HepG2 (cell line): ENCODE results near the gene NR3C2. TPM values are rescaled to one million over a fixed set of nuclear protein-coding genes. Genes with fewer than 3 reads are reported as not detected.

Experiments
- ATAC-seq: fragments of 200-7000 bp; cut with Tn5 transposase; 3 replicates; pipeline ENCODE4 v1.9.1; 2020; ENCODE audit warnings: mild to moderate bottlenecking, moderate library complexity
- BruUV-seq: library from RNA; stranded (reverse); fragments of 400-500 nt; replicated peaks from 2 replicates; lab custom pipeline; 2021; lab: Mats Ljungman, UMichigan
- CTCF ChIA-PET: fragments of 300-600 bp; formaldehyde crosslinking; extraction: SDS; loops from one replicate; lab custom pipeline; 2021; ENCODE audit warnings: low total read pairs, inconsistent platforms, low intra/inter-chr PET ratio; lab: Yijun Ruan, JAX
- POLR2A ChIA-PET: fragments of 350-600 bp; sonication (Branson Sonifier 250); formaldehyde crosslinking; loops from one replicate; lab custom pipeline; 2020; ENCODE audit warnings: antibody characterized with exemption, inconsistent platforms; lab: Yijun Ruan, JAX
- DNase-seq: peaks from one replicate; pipeline ENCODE4 v3.0.0-alpha.2; 2015; ENCODE audit warnings: low spot score
- FAIRE-seq: peaks from 3 replicates; lab custom pipeline; 2011; peaks lifted over from hg19 to GRCh38; lab: Jason Lieb, UNC
- H2AFZ ChIP-seq: one replicate; pipeline ENCODE4 v1.6.1; 2011; ENCODE audit warnings: low read length, inconsistent platforms
- H3K27ac ChIP-seq: fragments of 300-600 bp; 3 replicates; pipeline ENCODE4 v1.8.0; 2011; ENCODE audit warnings: mixed run types, mild to moderate bottlenecking, mixed read lengths, low read length, inconsistent platforms; ENCODE audit not compliant: insufficient read depth; ENCODE audit errors: extremely low read length
- H3K27me3 ChIP-seq, 2 experiments: fragments of 200-600 bp in 1 of 2; 2 replicates in 1 of 2; 3 replicates in 1 of 2; pipeline versions ENCODE4 v1.6.0 to v1.8.0; 2011; ENCODE audit warnings: low read length in 2 of 2, mild to moderate bottlenecking in 2 of 2, moderate library complexity in 2 of 2, inconsistent platforms in 1 of 2; ENCODE audit not compliant: insufficient read depth in 2 of 2, control insufficient read depth in 1 of 2
- H3K36me3 ChIP-seq, 2 experiments: fragments of 200-600 bp in 1 of 2; replicated peaks in 1 of 2; 2 replicates in 1 of 2; 3 replicates in 1 of 2; pipeline versions ENCODE4 v1.5.1 to v1.8.0; 2011; ENCODE audit warnings: low read length in 2 of 2, inconsistent platforms in 1 of 2; ENCODE audit not compliant: insufficient read depth in 2 of 2, control insufficient read depth in 1 of 2
- H3K4me1 ChIP-seq: 2 replicates; pipeline ENCODE4 v1.5.1; 2012; ENCODE audit warnings: low read length, inconsistent platforms; ENCODE audit not compliant: insufficient read depth
- H3K4me2 ChIP-seq: 2 replicates; pipeline ENCODE4 v1.6.0; 2011; ENCODE audit warnings: low read depth, low read length, inconsistent platforms
- H3K4me3 ChIP-seq, 3 experiments: fragments of 200-600 bp in 1 of 3; sonication (generic), shearing (Covaris generic) in 1 of 3; replicated peaks in 1 of 3; 2 replicates each; pipeline ENCODE4 v1.5.1; 2011 to 2016; ENCODE audit warnings: low read length in 3 of 3, inconsistent platforms in 2 of 3, low read depth in 2 of 3, mild to moderate bottlenecking in 2 of 3, control low read depth in 1 of 3, mixed read lengths in 1 of 3; ENCODE audit not compliant: insufficient read depth in 1 of 3
- H3K79me2 ChIP-seq: one replicate; pipeline ENCODE4 v1.6.1; 2011; ENCODE audit warnings: low read length, inconsistent platforms; ENCODE audit not compliant: insufficient read depth
- H3K9ac ChIP-seq: 2 replicates; pipeline ENCODE4 v1.6.0; 2011; ENCODE audit warnings: mild to moderate bottlenecking, low read depth, low read length, inconsistent platforms; ENCODE audit not compliant: insufficient read depth
- H3K9me3 ChIP-seq: 2 replicates; pipeline ENCODE4 v1.5.1; 2012; ENCODE audit warnings: mild to moderate bottlenecking, low read length
- H4K20me1 ChIP-seq: 2 replicates; pipeline ENCODE4 v1.6.0; 2011; ENCODE audit warnings: inconsistent platforms, mild to moderate bottlenecking, low read length, moderate library complexity; ENCODE audit not compliant: insufficient read depth
- DR1 ChIP-seq: sonication (generic); formaldehyde crosslinking; IDR thresholded peaks from 2 replicates; pipeline ENCODE4 v1.8.0; 2021; ENCODE audit warnings: mild to moderate bottlenecking, missing genetic modification reagents, inconsistent platforms
- EEA1 ChIP-seq: sonication (generic); formaldehyde crosslinking; IDR thresholded peaks from 2 replicates; pipeline ENCODE4 v1.5.1; 2020; ENCODE audit warnings: mild to moderate bottlenecking, missing genetic modification reagents, borderline replicate concordance
- ONECUT2 ChIP-seq: sonication (generic); formaldehyde crosslinking; IDR thresholded peaks from 2 replicates; pipeline ENCODE4 v1.4.0; 2020; ENCODE audit warnings: missing genetic modification reagents
- TCF7L2 ChIP-seq: IDR thresholded peaks from 2 replicates; pipeline ENCODE4 v1.6.1; 2011; ENCODE audit warnings: mild to moderate bottlenecking, low read depth, low read length, moderate library complexity
- WGBS: methylation state at CpG from one replicate; pipeline ENCODE4 v1.1.6; 2017; ENCODE audit warnings: low lambda C conversion rate; 5-methylcytosine and 5-hydroxymethylcytosine counted together
- in situ Hi-C: cut with HindIII; loops from 2 replicates; pipeline ENCODE4 v1.10.0; 2017; ENCODE audit warnings: low pct_unique_long_range_greater_than_20kb; ENCODE audit not compliant: extremely low pct_ligation_motif_present
- intact Hi-C: fragments of 100-400 bp; cut with micrococcal nuclease; formaldehyde crosslinking; loops from one replicate; pipeline ENCODE4 v1.10.0; 2022; ENCODE audit not compliant: unreplicated experiment
- polyA plus RNA-seq, 8 experiments: library from polyadenylated mRNA; depleted of rRNA in 3 of 8; stranded (reverse) in 7 of 8; unstranded in 1 of 8; fragments of >200 nt; fragmentation: Illumina TruSeq in 4 of 8; extraction: Trizol in 4 of 8; gene quantifications; 2 replicates each; pipeline versions ENCODE4 v1.2.1 to v1.2.3, GENCODE V29; 2011 to 2016; ENCODE audit warnings: low read depth in 4 of 8, missing spikeins in 1 of 8, mixed read lengths in 1 of 8; ENCODE audit not compliant: insufficient read depth in 1 of 8
- total RNA-seq, 5 experiments: library from RNA; depleted of rRNA; stranded (reverse); fragments of >200 nt; fragmentation: Illumina TruSeq; extraction: Trizol; gene quantifications; 2 replicates each; pipeline ENCODE4 v1.2.3, GENCODE V29; 2016; ENCODE audit warnings: low read depth in 1 of 5
- TF ChIP-seq, protein P1 (sequence below), 2 experiments: IDR thresholded peaks; 2 replicates each; pipeline ENCODE4 v1.6.1; 2011 to 2012; ENCODE audit warnings: low read length in 2 of 2, borderline replicate concordance in 1 of 2, low read depth in 1 of 2, mild to moderate bottlenecking in 1 of 2, moderate library complexity in 1 of 2
- TF ChIP-seq, protein P2 (sequence below): sonication (generic); formaldehyde crosslinking; IDR thresholded peaks from 2 replicates; pipeline ENCODE4 v1.4.0; 2020; ENCODE audit warnings: mild to moderate bottlenecking, missing genetic modification reagents
- TF ChIP-seq, protein P3 (sequence below): sonication (generic); formaldehyde crosslinking; IDR thresholded peaks from 2 replicates; pipeline ENCODE4 v1.4.0; 2020; ENCODE audit warnings: missing genetic modification reagents
- TF ChIP-seq, protein P4 (sequence below): conservative IDR thresholded peaks from 2 replicates; pipeline ENCODE4 v1.6.1; 2018; ENCODE audit warnings: missing genetic modification reagents
- TF ChIP-seq, protein P5 (sequence below): sonication (generic); formaldehyde crosslinking; IDR thresholded peaks from 2 replicates; pipeline ENCODE4 v1.5.0; 2020; ENCODE audit warnings: mild to moderate bottlenecking, missing genetic modification reagents

The NR3C2 gene
- total and polyA plus RNA-seq, 2 of the 13 experiments (the other 11 are each of a cell fraction or from before 2014, with no cell fraction given) = 0.26 to 0.46 TPM

DNA sequence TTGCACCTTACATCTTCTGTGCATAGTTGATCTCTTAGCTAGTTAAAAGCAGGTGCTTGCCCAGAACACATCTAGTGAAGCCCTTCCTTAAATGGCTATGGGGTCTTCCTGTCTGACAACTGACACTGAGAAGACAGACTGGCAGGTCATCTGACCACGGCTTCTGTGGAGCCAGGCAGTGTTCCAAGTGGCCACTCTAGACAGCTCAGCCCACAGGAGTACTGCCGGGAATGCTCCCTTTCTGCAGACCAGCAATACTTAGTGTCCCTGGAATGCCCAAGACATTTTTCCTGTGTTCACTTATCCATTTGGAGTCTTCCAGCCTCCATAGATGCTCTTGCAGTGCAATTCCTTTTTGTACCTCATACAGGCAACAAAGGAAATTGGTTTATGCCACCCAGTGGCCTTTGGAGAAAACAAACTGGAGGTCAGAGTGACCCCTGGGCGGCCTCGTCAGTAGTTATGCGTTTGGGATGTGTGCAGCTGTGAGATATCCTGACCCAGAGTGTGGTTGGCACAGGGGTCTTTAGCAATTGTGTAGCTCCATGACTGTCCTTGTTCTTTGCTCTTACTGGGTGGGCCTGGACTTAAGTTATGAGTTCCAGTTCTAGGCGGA, 374.8 kb downstream of the NR3C2 start:
- H3K36me3 ChIP-seq = no peaks in the 10 kb centered on the region
- FAIRE-seq (no peak), DNase-seq (no peak), ATAC-seq (peak; percentile 54)
- H3K79me2 ChIP-seq = no peaks in the 10 kb centered on the region
- H4K20me1 ChIP-seq = no peaks in the 10 kb centered on the region
- H3K27ac ChIP-seq = no peak overlapping the region
- no peak overlapping the region for H3K4me3 ChIP-seq
- ChIA-PET CTCF (no interaction called here), POLR2A (no interaction called here)
- H3K9me3 ChIP-seq = no peaks in the 10 kb centered on the region
- in situ Hi-C loops = no loop called here
- H2AFZ ChIP-seq = no peak overlapping the region
- H3K4me2 ChIP-seq = no peak overlapping the region
- no TSS peak for BruUV-seq
- no peak overlapping the region for H3K9ac ChIP-seq
- H3K4me1 ChIP-seq = no peaks in the 10 kb centered on the region
- no peaks in the 10 kb centered on the region for H3K27me3 ChIP-seq
- WGBS = 58% methylated on average over 3 of the region's 6 CpGs
- intact Hi-C loops = no loop called here
- TF ChIP-seq EEA1 (CRISPR knock-in tag) = no peak
- TF ChIP-seq, protein P1, sequence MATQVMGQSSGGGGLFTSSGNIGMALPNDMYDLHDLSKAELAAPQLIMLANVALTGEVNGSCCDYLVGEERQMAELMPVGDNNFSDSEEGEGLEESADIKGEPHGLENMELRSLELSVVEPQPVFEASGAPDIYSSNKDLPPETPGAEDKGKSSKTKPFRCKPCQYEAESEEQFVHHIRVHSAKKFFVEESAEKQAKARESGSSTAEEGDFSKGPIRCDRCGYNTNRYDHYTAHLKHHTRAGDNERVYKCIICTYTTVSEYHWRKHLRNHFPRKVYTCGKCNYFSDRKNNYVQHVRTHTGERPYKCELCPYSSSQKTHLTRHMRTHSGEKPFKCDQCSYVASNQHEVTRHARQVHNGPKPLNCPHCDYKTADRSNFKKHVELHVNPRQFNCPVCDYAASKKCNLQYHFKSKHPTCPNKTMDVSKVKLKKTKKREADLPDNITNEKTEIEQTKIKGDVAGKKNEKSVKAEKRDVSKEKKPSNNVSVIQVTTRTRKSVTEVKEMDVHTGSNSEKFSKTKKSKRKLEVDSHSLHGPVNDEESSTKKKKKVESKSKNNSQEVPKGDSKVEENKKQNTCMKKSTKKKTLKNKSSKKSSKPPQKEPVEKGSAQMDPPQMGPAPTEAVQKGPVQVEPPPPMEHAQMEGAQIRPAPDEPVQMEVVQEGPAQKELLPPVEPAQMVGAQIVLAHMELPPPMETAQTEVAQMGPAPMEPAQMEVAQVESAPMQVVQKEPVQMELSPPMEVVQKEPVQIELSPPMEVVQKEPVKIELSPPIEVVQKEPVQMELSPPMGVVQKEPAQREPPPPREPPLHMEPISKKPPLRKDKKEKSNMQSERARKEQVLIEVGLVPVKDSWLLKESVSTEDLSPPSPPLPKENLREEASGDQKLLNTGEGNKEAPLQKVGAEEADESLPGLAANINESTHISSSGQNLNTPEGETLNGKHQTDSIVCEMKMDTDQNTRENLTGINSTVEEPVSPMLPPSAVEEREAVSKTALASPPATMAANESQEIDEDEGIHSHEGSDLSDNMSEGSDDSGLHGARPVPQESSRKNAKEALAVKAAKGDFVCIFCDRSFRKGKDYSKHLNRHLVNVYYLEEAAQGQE (IDR thresholded peaks at IDR 0.05; ENCODE audit: borderline replicate concordance in 1 of 2, low read depth in 1 of 2, low read length in 2 of 2) = no peak
- TF ChIP-seq, protein P2, sequence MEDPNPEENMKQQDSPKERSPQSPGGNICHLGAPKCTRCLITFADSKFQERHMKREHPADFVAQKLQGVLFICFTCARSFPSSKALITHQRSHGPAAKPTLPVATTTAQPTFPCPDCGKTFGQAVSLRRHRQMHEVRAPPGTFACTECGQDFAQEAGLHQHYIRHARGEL = no peak
- TF ChIP-seq, protein P3, sequence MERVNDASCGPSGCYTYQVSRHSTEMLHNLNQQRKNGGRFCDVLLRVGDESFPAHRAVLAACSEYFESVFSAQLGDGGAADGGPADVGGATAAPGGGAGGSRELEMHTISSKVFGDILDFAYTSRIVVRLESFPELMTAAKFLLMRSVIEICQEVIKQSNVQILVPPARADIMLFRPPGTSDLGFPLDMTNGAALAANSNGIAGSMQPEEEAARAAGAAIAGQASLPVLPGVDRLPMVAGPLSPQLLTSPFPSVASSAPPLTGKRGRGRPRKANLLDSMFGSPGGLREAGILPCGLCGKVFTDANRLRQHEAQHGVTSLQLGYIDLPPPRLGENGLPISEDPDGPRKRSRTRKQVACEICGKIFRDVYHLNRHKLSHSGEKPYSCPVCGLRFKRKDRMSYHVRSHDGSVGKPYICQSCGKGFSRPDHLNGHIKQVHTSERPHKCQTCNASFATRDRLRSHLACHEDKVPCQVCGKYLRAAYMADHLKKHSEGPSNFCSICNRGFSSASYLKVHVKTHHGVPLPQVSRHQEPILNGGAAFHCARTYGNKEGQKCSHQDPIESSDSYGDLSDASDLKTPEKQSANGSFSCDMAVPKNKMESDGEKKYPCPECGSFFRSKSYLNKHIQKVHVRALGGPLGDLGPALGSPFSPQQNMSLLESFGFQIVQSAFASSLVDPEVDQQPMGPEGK (CRISPR knock-in tag) = no peak
- TF ChIP-seq ONECUT2 (CRISPR knock-in tag) = no peak
- TF ChIP-seq, protein P4, sequence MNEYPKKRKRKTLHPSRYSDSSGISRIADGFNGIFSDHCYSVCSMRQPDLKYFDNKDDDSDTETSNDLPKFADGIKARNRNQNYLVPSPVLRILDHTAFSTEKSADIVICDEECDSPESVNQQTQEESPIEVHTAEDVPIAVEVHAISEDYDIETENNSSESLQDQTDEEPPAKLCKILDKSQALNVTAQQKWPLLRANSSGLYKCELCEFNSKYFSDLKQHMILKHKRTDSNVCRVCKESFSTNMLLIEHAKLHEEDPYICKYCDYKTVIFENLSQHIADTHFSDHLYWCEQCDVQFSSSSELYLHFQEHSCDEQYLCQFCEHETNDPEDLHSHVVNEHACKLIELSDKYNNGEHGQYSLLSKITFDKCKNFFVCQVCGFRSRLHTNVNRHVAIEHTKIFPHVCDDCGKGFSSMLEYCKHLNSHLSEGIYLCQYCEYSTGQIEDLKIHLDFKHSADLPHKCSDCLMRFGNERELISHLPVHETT (CRISPR knock-in tag) = no peak
- TF ChIP-seq DR1 (CRISPR knock-in tag) = no peak
- TF ChIP-seq TCF7L2 = no peak
- TF ChIP-seq, protein P5, sequence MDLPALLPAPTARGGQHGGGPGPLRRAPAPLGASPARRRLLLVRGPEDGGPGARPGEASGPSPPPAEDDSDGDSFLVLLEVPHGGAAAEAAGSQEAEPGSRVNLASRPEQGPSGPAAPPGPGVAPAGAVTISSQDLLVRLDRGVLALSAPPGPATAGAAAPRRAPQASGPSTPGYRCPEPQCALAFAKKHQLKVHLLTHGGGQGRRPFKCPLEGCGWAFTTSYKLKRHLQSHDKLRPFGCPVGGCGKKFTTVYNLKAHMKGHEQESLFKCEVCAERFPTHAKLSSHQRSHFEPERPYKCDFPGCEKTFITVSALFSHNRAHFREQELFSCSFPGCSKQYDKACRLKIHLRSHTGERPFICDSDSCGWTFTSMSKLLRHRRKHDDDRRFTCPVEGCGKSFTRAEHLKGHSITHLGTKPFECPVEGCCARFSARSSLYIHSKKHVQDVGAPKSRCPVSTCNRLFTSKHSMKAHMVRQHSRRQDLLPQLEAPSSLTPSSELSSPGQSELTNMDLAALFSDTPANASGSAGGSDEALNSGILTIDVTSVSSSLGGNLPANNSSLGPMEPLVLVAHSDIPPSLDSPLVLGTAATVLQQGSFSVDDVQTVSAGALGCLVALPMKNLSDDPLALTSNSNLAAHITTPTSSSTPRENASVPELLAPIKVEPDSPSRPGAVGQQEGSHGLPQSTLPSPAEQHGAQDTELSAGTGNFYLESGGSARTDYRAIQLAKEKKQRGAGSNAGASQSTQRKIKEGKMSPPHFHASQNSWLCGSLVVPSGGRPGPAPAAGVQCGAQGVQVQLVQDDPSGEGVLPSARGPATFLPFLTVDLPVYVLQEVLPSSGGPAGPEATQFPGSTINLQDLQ = no peak
